HG03565 (cell line): ENCODE results near the gene HBA2.
"Not testable (repeated sequence)": the region's sequence is repeated elsewhere in the genome, so short reads cannot be mapped to it uniquely, and the experiment has no call there.

Experiments used
- ATAC-seq: cut with Tn5 transposase; IDR thresholded peaks from one replicate; pipeline ENCODE4 v1.9.1; 2021; ENCODE audit warnings: mild to moderate bottlenecking, moderate library complexity; ENCODE audit not compliant: unreplicated experiment

The HBA2 gene

GRCh38 chr16:172374-172941 is at the start of gene HBA2:
HBA2 (plus strand) TSS chr16:172876; CDS start chr16:172913, 37 bp downstream.
- not testable (repeated sequence) for ATAC-seq

- ATAC-seq: not testable (repeated sequence)
Measured at GRCh38 chr16:123558-124350, 48.9 kb upstream of the HBA2 start.

GRCh38 chr16:125011-125410 is 47.7 kb upstream of the HBA2 start:
- no peak for ATAC-seq

GRCh38 chr16:129075-129474 is 43.6 kb upstream of the HBA2 start:
- no peak for ATAC-seq

- no peak for ATAC-seq
Measured at GRCh38 chr16:130533-131173, 42.0 kb upstream of the HBA2 start.

GRCh38 chr16:132120-132519 is 40.6 kb upstream of the HBA2 start:
- ATAC-seq: no peak

GRCh38 chr16:133716-134115 is 39.0 kb upstream of the HBA2 start:
- no peak for ATAC-seq

- no peak for ATAC-seq
Measured at GRCh38 chr16:138049-138417, 34.6 kb upstream of the HBA2 start.

- ATAC-seq: no peak
Measured at GRCh38 chr16:140175-140857, 32.4 kb upstream of the HBA2 start.

- ATAC-seq: no peak
Measured at GRCh38 chr16:142405-142967, 30.2 kb upstream of the HBA2 start.

- no peak for ATAC-seq
Measured at GRCh38 chr16:143047-143446, 29.6 kb upstream of the HBA2 start.

- ATAC-seq: no peak
Measured at GRCh38 chr16:143456-143855, 29.2 kb upstream of the HBA2 start.

GRCh38 chr16:144797-145252 is 27.9 kb upstream of the HBA2 start:
- ATAC-seq: no peak

GRCh38 chr16:146646-147045 is 26.0 kb upstream of the HBA2 start:
- ATAC-seq: no peak

- no peak for ATAC-seq
Measured at GRCh38 chr16:149024-149660, 23.5 kb upstream of the HBA2 start.

- ATAC-seq: no peak
Measured at GRCh38 chr16:152141-153128, 20.2 kb upstream of the HBA2 start, which contains the start of gene HBZ. HBZ (plus strand) TSS chr16:152644; CDS start chr16:152910, 266 bp downstream.

GRCh38 chr16:153129-153521 is 19.6 kb upstream of the HBA2 start:
- not testable (repeated sequence) for ATAC-seq

- ATAC-seq: not testable (repeated sequence)
Measured at GRCh38 chr16:153550-154216, 19.0 kb upstream of the HBA2 start.
